GM12865 (cell line): ENCODE data around the gene HOXD1.

ENCODE experiments used
- DNase-seq: peaks from one replicate; pipeline ENCODE4 v3.0.0; 2010; ENCODE audit warnings: low read depth
- H3K4me3 ChIP-seq: 2 replicates; pipeline ENCODE4 v1.5.1; 2011; ENCODE audit warnings: mild to moderate bottlenecking, low read depth, low read length, control low read depth
- CTCF ChIP-seq: IDR thresholded peaks from 2 replicates; pipeline ENCODE4 v1.5.1; 2011; ENCODE audit warnings: low read length, control low read depth, low read depth, inconsistent platforms; ENCODE audit not compliant: insufficient read depth; ENCODE audit errors: missing control alignments

HOXD1 gene

GRCh38 chr2:176158855-176159662 is 29.4 kb upstream of the HOXD1 start:
- no peak for TF ChIP-seq CTCF
- H3K4me3 ChIP-seq = no peak overlapping the region
- DNase-seq = no peak

- no peak overlapping the region for H3K4me3 ChIP-seq
- no peak for TF ChIP-seq CTCF
- DNase-seq = no peak
These were observed 28.7 kb upstream of the HOXD1 start for GRCh38 chr2:176159663-176160250.

GRCh38 chr2:176160251-176160985 is 28.1 kb upstream of the HOXD1 start:
- DNase-seq = no peak
- no peak overlapping the region for H3K4me3 ChIP-seq
- TF ChIP-seq CTCF = no peak

GRCh38 chr2:176160986-176161824 is 27.3 kb upstream of the HOXD1 start:
- H3K4me3 ChIP-seq = no peak overlapping the region
- no peak for DNase-seq
- no peak for TF ChIP-seq CTCF

- H3K4me3 ChIP-seq = no peak overlapping the region
- DNase-seq = no peak
- no peak for TF ChIP-seq CTCF
These were observed 26.4 kb upstream of the HOXD1 start for GRCh38 chr2:176161825-176162626.

- no peak for TF ChIP-seq CTCF
- no peak for DNase-seq
- no peak overlapping the region for H3K4me3 ChIP-seq
These were observed 25.4 kb upstream of the HOXD1 start for GRCh38 chr2:176162911-176163671.
